Prostate gland (tissue), 2 donors: ENCODE results near the gene PAGE5.

Experiments used
- POLR2A ChIP-seq: fragments of 450-650 bp; IDR thresholded peaks from one replicate; pipeline ENCODE4 v1.6.1; 2016; ENCODE audit warnings: antibody characterized with exemption, mild to moderate bottlenecking
- POLR2AphosphoS5 ChIP-seq: sonication (generic); formaldehyde crosslinking; IDR thresholded peaks from one replicate; pipeline ENCODE4 v1.6.1; 2017; ENCODE audit warnings: antibody characterized with exemption
- TF ChIP-seq, protein P1 (sequence below), 4 experiments: fragments of 200-600 bp in 2 of 4; fragments of 450-650 bp in 2 of 4; sonication (generic) in 2 of 4; IDR thresholded peaks; 1 replicate in 3 of 4; 2 replicates in 1 of 4; pipeline ENCODE4 v1.5.1; 2016 to 2019; ENCODE audit warnings: antibody characterized with exemption in 4 of 4, mild to moderate bottlenecking in 2 of 4, moderate library complexity in 2 of 4

DNA sequence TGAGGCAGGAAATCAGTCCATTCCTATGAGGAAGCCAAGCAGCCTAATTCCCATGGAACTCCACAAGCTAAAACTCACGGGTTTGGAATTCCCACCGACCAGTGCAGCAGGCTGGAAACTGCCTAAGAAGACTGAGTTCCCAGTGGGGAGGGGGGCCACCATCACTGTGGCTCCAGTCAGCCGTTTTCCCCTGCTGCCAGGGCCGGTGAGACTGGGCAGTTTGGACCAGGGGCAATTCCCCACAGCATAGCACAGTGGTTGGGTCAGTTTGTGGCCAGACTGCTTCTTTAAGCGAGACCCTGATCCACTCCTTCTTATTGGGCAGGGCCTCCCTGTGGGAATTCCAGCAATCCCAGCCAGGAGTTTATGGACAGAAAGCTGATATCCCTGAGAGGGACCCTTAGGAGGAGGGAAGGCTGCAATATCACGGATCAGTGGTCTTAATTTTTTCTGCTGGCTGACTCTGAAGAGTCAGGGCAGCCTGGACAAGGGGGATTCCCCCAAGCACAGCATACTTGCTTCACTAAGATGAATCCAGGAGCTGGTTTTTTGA is 20.7 kb downstream of the PAGE5 start:
- TF ChIP-seq POLR2AphosphoS5 (no peak), POLR2A (no peak)
- TF ChIP-seq, protein P1, sequence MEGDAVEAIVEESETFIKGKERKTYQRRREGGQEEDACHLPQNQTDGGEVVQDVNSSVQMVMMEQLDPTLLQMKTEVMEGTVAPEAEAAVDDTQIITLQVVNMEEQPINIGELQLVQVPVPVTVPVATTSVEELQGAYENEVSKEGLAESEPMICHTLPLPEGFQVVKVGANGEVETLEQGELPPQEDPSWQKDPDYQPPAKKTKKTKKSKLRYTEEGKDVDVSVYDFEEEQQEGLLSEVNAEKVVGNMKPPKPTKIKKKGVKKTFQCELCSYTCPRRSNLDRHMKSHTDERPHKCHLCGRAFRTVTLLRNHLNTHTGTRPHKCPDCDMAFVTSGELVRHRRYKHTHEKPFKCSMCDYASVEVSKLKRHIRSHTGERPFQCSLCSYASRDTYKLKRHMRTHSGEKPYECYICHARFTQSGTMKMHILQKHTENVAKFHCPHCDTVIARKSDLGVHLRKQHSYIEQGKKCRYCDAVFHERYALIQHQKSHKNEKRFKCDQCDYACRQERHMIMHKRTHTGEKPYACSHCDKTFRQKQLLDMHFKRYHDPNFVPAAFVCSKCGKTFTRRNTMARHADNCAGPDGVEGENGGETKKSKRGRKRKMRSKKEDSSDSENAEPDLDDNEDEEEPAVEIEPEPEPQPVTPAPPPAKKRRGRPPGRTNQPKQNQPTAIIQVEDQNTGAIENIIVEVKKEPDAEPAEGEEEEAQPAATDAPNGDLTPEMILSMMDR (IDR thresholded peaks at IDR 0.05), result no peak
